IPS-18c (cell line): ENCODE results near the gene HOXA4.

Experiments
- H3K4me3 ChIP-seq: 2 replicates; pipeline ENCODE4 v1.7.0; 2013; ENCODE audit warnings: low read depth, mild to moderate bottlenecking, low read length, moderate library complexity; ENCODE audit not compliant: insufficient read depth
- H3K9me3 ChIP-seq: one replicate; pipeline ENCODE4 v1.6.1; 2013; ENCODE audit warnings: mild to moderate bottlenecking, low read length, moderate library complexity; ENCODE audit not compliant: control insufficient read depth, insufficient read depth

The HOXA4 gene

DNA sequence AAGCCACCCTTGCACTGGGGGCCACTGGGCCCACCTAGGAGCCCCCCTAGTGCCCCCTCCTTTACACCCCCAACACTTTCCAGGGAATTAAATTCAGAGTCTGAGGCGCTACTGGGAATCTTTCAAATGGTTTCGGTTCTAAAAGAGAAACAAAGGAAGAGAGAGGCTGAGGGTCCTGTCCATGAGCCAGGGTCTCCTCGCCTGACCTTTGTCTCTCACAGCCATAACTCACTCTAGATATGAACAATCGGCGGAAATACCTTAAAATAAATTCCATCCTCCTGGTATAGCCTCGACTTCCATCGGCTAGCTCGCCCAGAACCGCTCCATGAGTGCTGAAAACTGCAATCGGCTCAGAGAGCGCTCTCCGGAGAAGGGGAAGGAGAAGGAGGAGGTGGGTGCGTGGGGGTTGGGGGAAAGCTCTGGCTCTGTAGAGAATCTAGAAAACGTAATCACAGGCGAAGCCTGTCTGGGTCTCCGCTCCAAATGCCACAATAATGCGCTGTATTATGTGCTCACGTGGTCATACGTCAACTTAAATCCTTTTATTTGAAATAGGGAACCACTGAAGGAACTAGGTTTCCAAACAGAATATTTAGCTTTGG is 12.6 kb downstream of the HOXA4 start:
- Histone ChIP-seq H3K9me3 (peaks cover 10% of the 10 kb centered on the region), H3K4me3 (no peak overlapping the region)

GRCh38 chr7:27116962-27117886 is 13.3 kb downstream of the HOXA4 start:
- Histone ChIP-seq H3K9me3 (peaks cover 10% of the 10 kb centered on the region), H3K4me3 (no peak overlapping the region)

DNA sequence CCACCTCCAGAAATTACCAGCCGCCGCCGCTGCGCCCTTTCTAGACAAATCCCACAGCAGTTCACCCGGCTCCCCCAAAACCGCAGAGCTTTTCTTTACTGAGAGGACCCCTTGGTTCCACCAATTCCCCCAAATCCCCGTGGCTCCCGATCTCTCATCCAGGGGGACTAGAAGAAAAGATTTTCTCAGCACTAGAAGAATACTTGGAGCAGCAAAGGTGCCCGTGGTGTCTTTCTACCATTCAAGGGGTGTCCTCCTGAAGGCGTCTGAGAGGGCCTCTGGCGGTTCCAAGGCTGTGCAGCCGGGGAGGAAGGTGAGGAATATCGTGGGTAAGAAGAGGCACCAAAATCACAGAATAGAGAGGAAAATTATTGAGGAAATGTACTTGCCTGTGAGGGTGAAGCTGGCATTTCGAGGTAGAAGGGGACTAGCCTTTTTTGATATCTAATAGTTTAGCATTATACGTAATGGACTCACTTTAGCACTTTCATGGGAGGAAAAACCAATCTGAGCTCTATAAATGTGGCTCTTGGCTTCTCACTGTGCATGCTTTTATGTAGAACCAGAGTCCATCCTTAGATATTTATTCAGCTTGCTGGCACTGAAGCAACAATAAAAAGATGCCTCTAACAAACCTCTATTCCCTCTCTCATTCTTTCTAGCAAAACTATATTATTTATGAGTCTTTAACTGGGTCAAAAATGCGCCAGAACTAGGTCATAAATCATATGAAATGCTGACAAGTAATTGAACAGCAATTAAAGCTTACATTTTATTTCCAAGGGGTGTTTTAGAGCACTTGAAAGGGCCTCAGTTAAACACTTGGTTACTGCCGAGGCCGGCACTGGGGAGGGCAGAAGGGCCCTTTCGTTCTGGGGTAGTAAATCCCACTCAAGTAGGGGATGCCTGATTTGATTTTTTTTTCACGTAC is 14.3 kb downstream of the HOXA4 start:
- Histone ChIP-seq H3K9me3 (peaks cover 10% of the 10 kb centered on the region), H3K4me3 (no peak overlapping the region)

DNA sequence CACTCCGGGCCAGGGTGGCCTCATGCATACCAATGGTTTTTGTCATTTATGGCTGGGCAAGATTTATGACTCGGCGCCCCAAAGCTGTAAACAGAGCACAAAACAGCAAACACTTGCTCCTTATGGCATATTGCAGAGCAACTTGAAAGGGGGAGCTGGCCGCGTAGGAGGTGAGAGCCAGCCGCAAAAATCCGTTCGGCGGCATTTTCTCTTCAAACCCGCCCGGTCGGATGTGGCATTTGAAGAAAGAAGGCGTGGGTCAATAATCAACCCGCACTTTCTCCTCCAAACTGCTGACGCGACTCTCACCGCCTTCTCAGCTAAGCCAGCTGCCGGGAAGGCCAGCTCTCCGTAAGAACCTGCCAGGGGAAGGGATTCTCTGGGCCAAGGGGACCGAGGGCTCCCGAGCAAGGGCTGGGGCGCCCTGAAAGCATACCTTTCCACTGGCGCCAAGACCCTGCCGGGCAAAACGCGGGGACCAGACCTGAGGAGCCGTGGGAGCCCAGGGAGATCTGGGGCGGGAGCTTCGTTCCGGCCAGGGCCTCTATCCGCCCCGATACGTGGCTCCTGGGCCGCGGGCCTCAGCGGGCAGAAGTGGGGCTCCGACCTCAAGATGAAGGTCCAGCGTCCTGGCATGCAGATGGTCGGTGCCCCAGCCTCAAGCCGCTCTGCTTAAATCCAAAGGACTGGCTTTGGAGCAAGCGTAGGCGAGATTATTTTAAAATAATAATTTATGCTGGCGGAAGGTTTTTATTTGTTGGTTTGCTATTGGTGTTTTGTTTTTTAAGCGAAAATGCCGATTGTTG is 15.1 kb downstream of the HOXA4 start:
- Histone ChIP-seq H3K4me3 (no peak overlapping the region), H3K9me3 (peaks cover 10% of the 10 kb centered on the region)

DNA sequence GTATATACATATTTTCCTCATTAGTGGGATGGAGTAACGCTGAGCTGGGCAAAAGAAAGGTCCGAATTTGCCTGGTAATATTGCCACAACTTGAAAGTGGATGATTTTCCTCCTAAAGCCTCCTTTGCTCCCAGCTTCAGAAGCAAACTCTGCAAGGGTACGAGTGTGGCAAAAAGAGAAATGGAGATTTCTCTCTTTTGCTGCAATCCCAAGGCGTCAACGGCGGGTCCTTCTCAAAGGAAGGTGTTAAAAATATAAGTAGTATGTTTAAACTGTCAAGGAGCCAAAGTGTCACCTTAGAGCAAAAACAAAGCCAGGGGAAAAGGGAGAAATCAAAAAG is 15.7 kb downstream of the HOXA4 start:
- H3K4me3 ChIP-seq, result no peak overlapping the region

GRCh38 chr7:27113991-27114769 is 16.4 kb downstream of the HOXA4 start:
- Histone ChIP-seq H3K4me3 (no peak overlapping the region), H3K9me3 (peaks cover 10% of the 10 kb centered on the region)

More for the DNA sequence above, 15.7 kb downstream of the HOXA4 start:
- H3K9me3 ChIP-seq, result peaks cover 10% of the 10 kb centered on the region

DNA sequence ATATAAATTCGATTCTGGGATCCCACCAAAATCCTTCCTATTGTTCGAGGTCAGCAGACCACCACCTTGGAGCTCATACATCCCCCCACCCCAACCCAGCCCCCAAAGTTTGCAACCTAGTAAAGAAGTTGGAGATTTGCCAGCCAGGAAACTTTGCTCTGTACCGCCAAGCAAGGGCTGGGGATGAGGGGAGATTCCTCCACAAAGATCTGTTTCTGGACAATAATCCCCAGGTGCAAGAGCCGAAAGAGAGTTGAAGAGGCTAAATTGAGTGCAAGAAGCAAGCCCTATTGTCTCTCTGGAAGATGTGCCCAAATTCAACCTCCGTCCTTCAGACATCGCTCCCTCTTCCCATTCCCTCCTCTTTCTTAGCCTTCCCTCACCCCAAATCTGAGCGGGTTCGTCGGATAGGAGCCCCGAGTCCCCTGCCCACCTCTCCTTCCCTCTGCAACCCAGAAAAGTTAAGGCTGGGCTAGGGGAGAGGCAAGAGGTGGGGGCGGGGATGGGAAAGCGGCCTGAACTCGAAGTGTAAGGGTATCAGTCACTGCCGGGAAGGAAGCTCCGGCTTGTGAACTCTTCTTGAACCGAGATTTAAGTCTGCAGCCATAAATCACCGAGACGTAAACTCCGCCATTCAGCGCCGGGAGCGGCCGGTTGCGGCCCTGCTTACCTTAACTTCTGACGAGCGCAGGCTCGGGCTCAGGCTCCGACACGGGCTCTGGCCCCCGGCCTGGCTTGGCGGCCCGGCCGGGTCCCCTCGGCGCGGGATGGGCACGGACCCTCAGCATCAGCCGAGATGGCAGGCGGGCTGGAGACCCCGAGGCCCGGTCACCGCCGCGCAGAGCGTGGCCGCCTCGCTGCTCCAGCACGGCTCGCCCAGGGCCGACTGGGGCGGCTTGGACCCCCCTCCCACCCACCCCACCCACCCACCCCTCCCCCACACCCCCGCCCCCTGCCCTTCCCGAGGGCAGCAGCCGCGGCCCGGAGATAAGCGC is 17.3 kb downstream of the HOXA4 start:
- peak overlapping the region; percentile 25 for H3K4me3 ChIP-seq
- H3K9me3 ChIP-seq, result peaks cover 10% of the 10 kb centered on the region

- Histone ChIP-seq H3K9me3 (peaks cover 10% of the 10 kb centered on the region), H3K4me3 (no peak overlapping the region)
Measured at GRCh38 chr7:27112361-27112760, 18.2 kb downstream of the HOXA4 start.

DNA sequence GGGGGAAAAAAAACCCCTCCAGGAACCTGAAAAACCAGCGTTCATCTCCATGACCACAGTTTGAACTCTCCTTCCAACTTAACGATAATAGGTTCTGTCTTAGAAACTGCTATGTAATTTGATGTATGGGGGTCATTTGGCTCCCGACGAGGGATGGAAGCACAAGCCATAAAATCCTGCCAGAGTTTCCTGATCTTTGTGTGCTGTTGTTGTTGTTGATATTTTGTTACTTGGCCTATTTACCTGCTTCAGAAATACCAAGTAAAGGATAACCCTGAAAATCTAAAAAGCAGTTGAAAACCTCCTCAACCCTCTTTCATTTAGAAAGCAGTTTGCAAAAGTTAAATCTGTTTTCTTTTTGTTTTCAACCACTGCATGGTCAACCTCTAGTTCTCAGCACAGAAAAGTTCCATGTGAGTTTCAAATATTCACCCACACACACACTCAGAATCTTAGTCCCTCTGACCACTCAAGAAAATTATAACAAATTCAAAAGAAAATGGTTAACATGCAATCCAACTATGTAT is 18.7 kb downstream of the HOXA4 start:
- Histone ChIP-seq H3K4me3 (no peak overlapping the region), H3K9me3 (peaks cover 10% of the 10 kb centered on the region)

DNA sequence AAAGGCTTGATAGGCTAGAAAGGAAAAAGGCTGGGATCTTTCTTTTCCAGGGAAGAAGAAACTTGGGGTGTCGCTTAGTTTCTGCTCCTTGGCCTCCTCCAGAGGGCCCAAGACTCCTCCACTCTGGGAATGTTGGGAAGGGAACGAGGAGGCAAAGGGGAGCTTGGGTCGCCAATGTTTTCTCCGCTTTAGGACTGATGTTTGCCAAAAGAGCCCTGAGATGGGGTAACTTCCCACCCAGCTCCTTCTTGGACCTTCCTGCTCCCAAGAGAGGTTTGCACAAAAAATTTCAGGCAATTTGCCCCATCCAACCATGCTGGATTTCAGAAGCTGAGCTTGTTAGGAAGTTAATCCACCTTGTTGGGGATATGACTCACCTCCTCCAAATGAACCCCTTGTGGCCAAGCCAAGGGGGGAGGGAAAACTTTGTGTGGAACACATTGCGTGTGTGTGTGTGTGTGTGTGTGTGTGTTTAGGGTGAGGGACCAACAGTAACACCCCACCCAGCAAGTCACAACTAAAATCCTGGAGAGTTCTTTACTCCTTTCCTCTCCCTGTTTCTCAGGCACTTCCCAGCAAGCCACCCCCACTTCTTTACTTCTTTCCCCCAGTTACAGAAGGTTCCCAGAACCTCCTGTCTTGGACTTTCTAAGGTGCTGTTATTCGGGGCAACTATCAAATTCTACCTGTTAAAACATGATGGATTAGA is 19.4 kb downstream of the HOXA4 start:
- H3K4me3 ChIP-seq, result no peak overlapping the region
- H3K9me3 ChIP-seq, result peaks cover 10% of the 10 kb centered on the region

- Histone ChIP-seq H3K4me3 (peak overlapping the region; percentile 40; the same call in 1 of the 2 replicates), H3K9me3 (peaks cover 2% of the 10 kb centered on the region)
Measured at GRCh38 chr7:27110186-27111031, 20.1 kb downstream of the HOXA4 start.

- Histone ChIP-seq H3K9me3 (peaks cover 2% of the 10 kb centered on the region), H3K4me3 (no peak overlapping the region)
Measured at GRCh38 chr7:27109466-27110185, 20.9 kb downstream of the HOXA4 start.
